ENCODE measurements around the gene MIB1. TPM values are rescaled to one million over a fixed set of nuclear protein-coding genes. Genes with fewer than 3 reads are reported as not detected.
"Not testable (repeated sequence)": the region's sequence is repeated elsewhere in the genome, so short reads cannot be mapped to it uniquely, and the experiment has no call there.

MIB1 gene
- total and polyA plus RNA-seq, 2 experiments from 2014 or later: 8.9 to 46.8 TPM

DNA sequence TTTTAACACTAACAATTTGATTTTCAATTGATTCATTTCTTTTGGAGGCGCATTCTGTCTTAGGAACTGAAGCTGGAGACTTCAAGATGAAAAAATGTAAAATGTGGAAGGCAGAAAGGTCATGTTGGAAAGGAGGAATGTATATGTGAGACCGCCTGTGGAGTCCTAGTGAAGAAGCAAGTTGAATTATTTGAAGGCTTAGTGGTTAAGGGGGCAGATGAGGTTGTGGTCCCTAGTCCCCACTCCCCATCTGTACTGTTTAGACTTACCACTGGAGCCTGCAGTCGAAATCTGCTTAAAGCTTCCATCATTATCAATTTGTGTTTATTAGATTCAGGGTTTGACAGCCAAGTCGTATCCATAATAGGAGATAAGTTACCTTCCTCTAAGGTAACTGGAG lies 15.4 kb upstream of the MIB1 start:
- Histone ChIP-seq H3K4me1 (ENCODE audit: low read depth) (no peaks in the 10 kb centered on the region), H3K27me3 (no peaks in the 10 kb centered on the region), H3K9me3 (ENCODE audit: low read depth) (no peaks in the 10 kb centered on the region), H3K4me3 (no peak overlapping the region), H3K27ac (no peak overlapping the region), H3K36me3 (no peaks in the 10 kb centered on the region)
- DNase-seq (ENCODE audit: low read depth in 1 of 2, low spot score in 1 of 2): no peak
- TF ChIP-seq, protein P1, sequence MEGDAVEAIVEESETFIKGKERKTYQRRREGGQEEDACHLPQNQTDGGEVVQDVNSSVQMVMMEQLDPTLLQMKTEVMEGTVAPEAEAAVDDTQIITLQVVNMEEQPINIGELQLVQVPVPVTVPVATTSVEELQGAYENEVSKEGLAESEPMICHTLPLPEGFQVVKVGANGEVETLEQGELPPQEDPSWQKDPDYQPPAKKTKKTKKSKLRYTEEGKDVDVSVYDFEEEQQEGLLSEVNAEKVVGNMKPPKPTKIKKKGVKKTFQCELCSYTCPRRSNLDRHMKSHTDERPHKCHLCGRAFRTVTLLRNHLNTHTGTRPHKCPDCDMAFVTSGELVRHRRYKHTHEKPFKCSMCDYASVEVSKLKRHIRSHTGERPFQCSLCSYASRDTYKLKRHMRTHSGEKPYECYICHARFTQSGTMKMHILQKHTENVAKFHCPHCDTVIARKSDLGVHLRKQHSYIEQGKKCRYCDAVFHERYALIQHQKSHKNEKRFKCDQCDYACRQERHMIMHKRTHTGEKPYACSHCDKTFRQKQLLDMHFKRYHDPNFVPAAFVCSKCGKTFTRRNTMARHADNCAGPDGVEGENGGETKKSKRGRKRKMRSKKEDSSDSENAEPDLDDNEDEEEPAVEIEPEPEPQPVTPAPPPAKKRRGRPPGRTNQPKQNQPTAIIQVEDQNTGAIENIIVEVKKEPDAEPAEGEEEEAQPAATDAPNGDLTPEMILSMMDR (IDR thresholded peaks at IDR 0.05; ENCODE audit: low read depth, low read length): no peak

DNA sequence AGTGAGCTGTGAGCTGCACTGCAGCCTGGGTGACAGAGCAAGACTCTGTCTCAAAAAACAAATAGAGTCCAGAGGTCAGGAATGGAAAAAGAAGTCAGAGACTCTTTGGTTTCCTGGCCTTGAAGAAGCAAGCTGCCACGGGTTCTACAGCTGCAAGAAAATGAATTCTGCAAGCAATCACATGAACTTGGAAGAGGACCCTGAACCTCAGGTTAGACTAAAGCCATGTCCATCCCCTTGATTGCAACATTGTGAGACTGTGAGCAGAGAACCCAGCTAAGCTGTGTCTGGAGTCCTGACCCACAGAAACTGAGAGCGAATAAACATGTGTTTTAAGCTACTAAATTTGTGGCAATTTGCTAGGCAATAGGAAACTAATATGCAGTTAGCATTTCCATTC lies 12.9 kb upstream of the MIB1 start:
- Histone ChIP-seq H3K9me3 (ENCODE audit: low read depth) (no peaks in the 10 kb centered on the region), H3K27ac (no peak overlapping the region), H3K27me3 (no peaks in the 10 kb centered on the region), H3K36me3 (no peaks in the 10 kb centered on the region), H3K4me1 (ENCODE audit: low read depth) (no peaks in the 10 kb centered on the region), H3K4me3 (no peak overlapping the region)
- TF ChIP-seq, protein P1 (IDR thresholded peaks at IDR 0.05; ENCODE audit: low read depth, low read length): no peak
- DNase-seq (ENCODE audit: low read depth in 1 of 2, low spot score in 1 of 2): no peak

DNA sequence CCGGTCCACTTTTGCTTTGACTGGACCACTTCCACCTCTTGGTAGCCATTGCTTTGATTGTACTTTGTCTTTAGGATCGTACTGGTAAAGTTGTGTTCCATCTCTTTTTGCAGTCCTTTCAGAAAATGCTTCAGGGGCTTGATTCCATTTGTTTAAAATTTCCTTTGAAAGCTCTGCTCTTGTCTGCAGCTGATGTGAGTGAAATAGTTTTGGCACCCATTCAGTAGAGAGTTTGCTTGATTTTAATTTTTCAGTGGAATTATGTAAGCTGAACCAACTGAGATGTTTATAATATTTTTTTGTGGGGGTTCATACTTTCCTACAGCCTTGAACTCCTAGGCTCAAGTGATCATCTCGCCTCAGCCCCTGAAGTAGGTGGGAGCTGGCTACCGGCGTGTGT lies 7.6 kb upstream of the MIB1 start:
- no peaks in the 10 kb centered on the region for H3K27me3 ChIP-seq
- H3K4me1 ChIP-seq (ENCODE audit: low read depth): peaks cover 3% of the 10 kb centered on the region
- H3K27ac ChIP-seq: no peak overlapping the region
- no peaks in the 10 kb centered on the region for H3K36me3 ChIP-seq
- TF ChIP-seq, protein P1 (IDR thresholded peaks at IDR 0.05; ENCODE audit: low read depth, low read length): no peak
- no peaks in the 10 kb centered on the region for H3K9me3 ChIP-seq (ENCODE audit: low read depth)
- no peak overlapping the region for H3K4me3 ChIP-seq
- DNase-seq (ENCODE audit: low read depth in 1 of 2, low spot score in 1 of 2): no peak

DNA sequence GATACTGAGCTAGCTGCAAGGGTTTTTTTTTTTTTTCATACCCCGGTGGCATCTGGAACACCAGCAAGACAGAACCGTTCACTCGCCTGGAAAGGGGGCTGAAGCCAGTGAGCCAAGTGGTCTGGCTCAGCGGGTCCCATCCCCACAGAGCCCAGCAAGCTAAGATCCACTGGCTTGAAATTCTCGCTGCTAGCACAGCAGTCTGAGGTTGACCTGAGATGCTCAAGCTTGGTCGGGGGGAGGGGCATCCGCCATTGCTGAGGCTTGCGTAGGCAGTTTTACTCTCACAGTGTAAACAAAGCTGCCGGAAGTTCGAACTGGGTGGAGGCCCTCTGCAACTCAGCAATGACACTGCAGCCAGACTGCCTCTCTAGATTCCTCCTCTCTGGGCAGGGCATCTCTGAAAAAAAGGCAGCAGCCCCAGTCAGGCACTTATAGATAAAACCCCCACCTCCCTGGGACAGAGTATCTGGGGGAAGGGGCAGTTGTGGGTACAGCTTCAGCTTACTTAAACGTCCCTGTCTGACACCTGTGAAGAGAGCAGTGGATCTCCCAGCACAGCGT lies 5.1 kb upstream of the MIB1 start:
- TF ChIP-seq, protein P1 (IDR thresholded peaks at IDR 0.05; ENCODE audit: low read depth, low read length): no peak
- Histone ChIP-seq H3K27ac (no peak overlapping the region), H3K36me3 (no peaks in the 10 kb centered on the region), H3K27me3 (no peaks in the 10 kb centered on the region), H3K9me3 (ENCODE audit: low read depth) (no peaks in the 10 kb centered on the region), H3K4me3 (no peak overlapping the region), H3K4me1 (ENCODE audit: low read depth) (peaks cover 3% of the 10 kb centered on the region)
- DNase-seq (ENCODE audit: low read depth in 1 of 2, low spot score in 1 of 2): peak in 1 of 2 donors; percentile 59

DNA sequence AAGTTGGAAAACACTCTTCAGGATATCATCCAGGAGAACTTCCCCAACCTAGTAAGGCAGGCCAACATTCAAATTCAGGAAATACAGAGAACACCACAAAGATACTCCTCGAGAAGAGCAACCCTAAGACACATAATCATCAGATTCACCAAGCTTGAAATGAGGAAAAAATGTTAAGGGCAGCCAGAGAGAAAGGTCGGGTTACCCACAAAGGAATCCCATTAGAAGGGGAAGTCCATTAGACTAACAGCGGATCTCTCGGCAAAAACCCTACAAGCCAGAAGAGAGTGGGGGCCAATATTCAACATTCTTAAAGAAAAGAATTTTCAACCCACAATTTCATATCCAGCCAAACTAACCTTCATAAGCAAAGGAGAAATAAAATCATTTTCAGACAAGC lies 3.7 kb upstream of the MIB1 start:
- H3K9me3 ChIP-seq (ENCODE audit: low read depth); H3K4me3 ChIP-seq; DNase-seq (ENCODE audit: low read depth in 1 of 2, low spot score in 1 of 2); H3K27me3 ChIP-seq; H3K4me1 ChIP-seq (ENCODE audit: low read depth); H3K36me3 ChIP-seq; H3K27ac ChIP-seq: not testable (repeated sequence)

DNA sequence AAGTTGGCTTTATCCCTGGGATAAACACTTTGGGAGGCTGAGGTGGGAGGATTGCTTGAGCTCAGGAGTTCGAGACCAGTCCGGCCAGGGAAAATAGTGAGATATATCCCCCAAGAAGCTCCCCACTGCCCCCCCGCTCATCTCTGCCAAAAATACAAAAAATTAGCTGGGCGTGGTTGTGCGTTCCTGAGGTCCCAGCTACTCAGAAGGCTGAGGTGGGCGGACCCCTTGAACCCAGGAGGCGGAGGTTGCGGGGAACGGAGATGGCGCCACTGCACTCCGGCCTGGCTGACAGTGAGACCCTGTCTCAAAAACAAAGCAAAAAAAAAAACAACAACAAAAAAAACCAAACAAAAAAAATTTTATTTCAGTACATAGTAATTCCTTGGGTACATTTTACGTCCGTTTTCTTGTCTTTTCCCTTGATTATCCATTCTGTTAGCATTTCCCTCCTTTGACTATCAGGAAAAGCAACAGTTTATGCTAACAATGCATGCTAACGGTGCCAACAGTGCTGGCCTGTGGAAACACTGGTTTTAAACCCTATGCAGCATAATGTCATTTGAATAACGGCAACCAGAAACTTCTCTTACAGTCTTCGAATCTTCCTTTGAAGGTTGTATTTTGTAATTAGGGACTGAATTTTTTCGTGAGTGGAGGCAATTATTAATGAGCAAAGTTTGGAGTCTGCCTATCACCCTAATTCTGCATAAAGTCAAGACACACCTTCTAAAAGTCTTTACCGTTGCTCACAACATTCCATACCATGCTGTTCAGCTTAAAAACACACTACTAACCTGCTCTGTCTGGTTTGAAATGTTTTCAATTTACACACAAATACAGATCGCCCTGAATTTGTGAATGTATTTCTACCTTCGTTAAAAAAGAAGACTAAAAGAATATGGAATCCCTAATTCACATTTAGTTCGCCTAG lies 721 bp upstream of the MIB1 start:
- no peaks in the 10 kb centered on the region for H3K36me3 ChIP-seq
- no peaks in the 10 kb centered on the region for H3K27me3 ChIP-seq
- H3K4me3 ChIP-seq: peak overlapping the region; percentile 12
- H3K4me1 ChIP-seq (ENCODE audit: low read depth): peaks cover 10% of the 10 kb centered on the region
- peak in 1 of 2 donors; percentile 24 for DNase-seq (ENCODE audit: low read depth in 1 of 2, low spot score in 1 of 2)
- H3K9me3 ChIP-seq (ENCODE audit: low read depth): no peaks in the 10 kb centered on the region
- H3K27ac ChIP-seq: peak overlapping the region; percentile 61
- TF ChIP-seq, protein P1 (IDR thresholded peaks at IDR 0.05; ENCODE audit: low read depth, low read length): no peak

All from cardiac muscle cell (in vitro differentiated cells and primary cell).